Panc1 (cell line): ENCODE measurements around the gene NPHP4. TPM values are rescaled to one million over a fixed set of nuclear protein-coding genes. Genes with fewer than 3 reads are reported as not detected.

ENCODE experiments used
- ATAC-seq: fragments of 200-7000 bp; cut with Tn5 transposase; 2 replicates; pipeline ENCODE4 v1.9.1; 2020; ENCODE audit warnings: mild to moderate bottlenecking, moderate library complexity
- BruUV-seq: library from RNA; stranded (reverse); fragments of 400-500 nt; replicated peaks from 2 replicates; lab custom pipeline; 2021; lab: Mats Ljungman, UMichigan
- CTCF ChIA-PET: fragments of 300-600 bp; sonication (Branson Sonifier 250); formaldehyde crosslinking; loops from one replicate; lab custom pipeline; 2022; ENCODE audit warnings: antibody characterized with exemption; lab: Charles Lee
- POLR2A ChIA-PET: fragments of 300-600 bp; sonication (Branson Sonifier 250); formaldehyde crosslinking; loops from one replicate; lab custom pipeline; 2022; ENCODE audit warnings: antibody characterized with exemption; lab: Charles Lee
- DNase-seq: peaks from one replicate; pipeline ENCODE4 v3.0.0-alpha.2; 2010; ENCODE audit warnings: low read depth, low spot score
- H3K27ac ChIP-seq: 2 replicates; pipeline ENCODE4 v1.5.1; 2011; ENCODE audit warnings: mild to moderate bottlenecking, low read length, inconsistent platforms
- H3K27me3 ChIP-seq: fragments of 200-500 bp; sonication (Bioruptor generic); 2 replicates; pipeline ENCODE4 v1.6.0; 2014; ENCODE audit warnings: low read length, inconsistent platforms; ENCODE audit not compliant: control insufficient read depth, insufficient read depth
- H3K36me3 ChIP-seq: fragments of 200-500 bp; sonication (Bioruptor generic); 2 replicates; pipeline ENCODE4 v1.5.1; 2014; ENCODE audit warnings: inconsistent platforms, mild to moderate bottlenecking, low read length, moderate library complexity; ENCODE audit not compliant: control insufficient read depth, insufficient read depth
- H3K4me1 ChIP-seq: 2 replicates; pipeline ENCODE4 v1.5.1; 2011; ENCODE audit warnings: inconsistent platforms, mild to moderate bottlenecking, low read length, moderate library complexity; ENCODE audit not compliant: control insufficient read depth, insufficient read depth
- H3K4me3 ChIP-seq, 2 experiments: 2 replicates each; pipeline ENCODE4 v1.5.1; 2011 to 2012; ENCODE audit warnings: low read depth in 2 of 2, low read length in 2 of 2, mild to moderate bottlenecking in 2 of 2, inconsistent platforms in 1 of 2, moderate library complexity in 1 of 2
- H3K9me3 ChIP-seq: fragments of 200-500 bp; sonication (Bioruptor generic); 2 replicates; pipeline ENCODE4 v1.5.1; 2014; ENCODE audit warnings: low read depth, mild to moderate bottlenecking, inconsistent platforms, low read length, moderate library complexity; ENCODE audit not compliant: control insufficient read depth, insufficient read depth
- CTCF ChIP-seq: fragments of 450-650 bp; IDR thresholded peaks from 2 replicates; pipeline ENCODE4 v1.5.1; 2017; ENCODE audit warnings: mild to moderate bottlenecking
- POLR2AphosphoS5 ChIP-seq: IDR thresholded peaks from 2 replicates; pipeline ENCODE4 v1.6.1; 2012; ENCODE audit warnings: mild to moderate bottlenecking, low read depth, low read length, moderate library complexity
- SIN3A ChIP-seq: IDR thresholded peaks from 2 replicates; pipeline ENCODE4 v1.6.1; 2012; ENCODE audit warnings: low read depth, mild to moderate bottlenecking, low read length, moderate library complexity, borderline replicate concordance; ENCODE audit not compliant: insufficient read depth
- TCF7L2 ChIP-seq: IDR thresholded peaks from 2 replicates; pipeline ENCODE4 v1.6.1; 2011; ENCODE audit warnings: mild to moderate bottlenecking, low read depth, low read length, inconsistent platforms
- in situ Hi-C: cut with HindIII; loops from 2 replicates; pipeline ENCODE4 v1.10.0; 2016; ENCODE audit warnings: low sequenced_read_pairs, low pct_unique_long_range_greater_than_20kb
- intact Hi-C: fragments of 100-400 bp; cut with micrococcal nuclease; formaldehyde crosslinking; loops from one replicate; pipeline ENCODE4 v1.10.0; 2022; ENCODE audit not compliant: unreplicated experiment
- total RNA-seq: library from RNA; stranded (reverse); gene quantifications from one replicate; pipeline ENCODE4 v1.2.1, GENCODE V29; 2021; ENCODE audit not compliant: unreplicated experiment
- TF ChIP-seq, protein P1 (sequence below), 2 experiments: IDR thresholded peaks; 2 replicates each; pipeline ENCODE4 v1.6.1; 2011 to 2012; ENCODE audit warnings: low read depth in 2 of 2, control low read depth in 1 of 2, low read length in 1 of 2, mild to moderate bottlenecking in 1 of 2, moderate library complexity in 1 of 2; ENCODE audit not compliant: insufficient read depth in 1 of 2

NPHP4 gene
- total RNA-seq, 1 experiment from 2014 or later: 20.1 TPM

- BruUV-seq: no TSS peak
- Histone ChIP-seq H3K4me3 (no peak overlapping the region), H3K27ac (no peak overlapping the region), H3K27me3 (no peaks in the 10 kb centered on the region), H3K9me3 (no peaks in the 10 kb centered on the region), H3K36me3 (no peaks in the 10 kb centered on the region), H3K4me1 (peaks cover 16% of the 10 kb centered on the region)
- POLR2A ChIA-PET: no interaction called here
- intact Hi-C loops (no loop called here), in situ Hi-C loops (no loop called here)
- DNase-seq: no peak
- no peak for ATAC-seq
- CTCF ChIA-PET: no interaction called here
- TF ChIP-seq SIN3A (no peak), TCF7L2 (no peak), POLR2AphosphoS5 (no peak)
Observed at GRCh38 chr1:5989731-5990271, 2.4 kb downstream of the NPHP4 start.

GRCh38 chr1:5989286-5989605, 3.0 kb downstream of the NPHP4 start:
- BruUV-seq: no TSS peak
- no peak for TF ChIP-seq TCF7L2
- TF ChIP-seq, protein P1, sequence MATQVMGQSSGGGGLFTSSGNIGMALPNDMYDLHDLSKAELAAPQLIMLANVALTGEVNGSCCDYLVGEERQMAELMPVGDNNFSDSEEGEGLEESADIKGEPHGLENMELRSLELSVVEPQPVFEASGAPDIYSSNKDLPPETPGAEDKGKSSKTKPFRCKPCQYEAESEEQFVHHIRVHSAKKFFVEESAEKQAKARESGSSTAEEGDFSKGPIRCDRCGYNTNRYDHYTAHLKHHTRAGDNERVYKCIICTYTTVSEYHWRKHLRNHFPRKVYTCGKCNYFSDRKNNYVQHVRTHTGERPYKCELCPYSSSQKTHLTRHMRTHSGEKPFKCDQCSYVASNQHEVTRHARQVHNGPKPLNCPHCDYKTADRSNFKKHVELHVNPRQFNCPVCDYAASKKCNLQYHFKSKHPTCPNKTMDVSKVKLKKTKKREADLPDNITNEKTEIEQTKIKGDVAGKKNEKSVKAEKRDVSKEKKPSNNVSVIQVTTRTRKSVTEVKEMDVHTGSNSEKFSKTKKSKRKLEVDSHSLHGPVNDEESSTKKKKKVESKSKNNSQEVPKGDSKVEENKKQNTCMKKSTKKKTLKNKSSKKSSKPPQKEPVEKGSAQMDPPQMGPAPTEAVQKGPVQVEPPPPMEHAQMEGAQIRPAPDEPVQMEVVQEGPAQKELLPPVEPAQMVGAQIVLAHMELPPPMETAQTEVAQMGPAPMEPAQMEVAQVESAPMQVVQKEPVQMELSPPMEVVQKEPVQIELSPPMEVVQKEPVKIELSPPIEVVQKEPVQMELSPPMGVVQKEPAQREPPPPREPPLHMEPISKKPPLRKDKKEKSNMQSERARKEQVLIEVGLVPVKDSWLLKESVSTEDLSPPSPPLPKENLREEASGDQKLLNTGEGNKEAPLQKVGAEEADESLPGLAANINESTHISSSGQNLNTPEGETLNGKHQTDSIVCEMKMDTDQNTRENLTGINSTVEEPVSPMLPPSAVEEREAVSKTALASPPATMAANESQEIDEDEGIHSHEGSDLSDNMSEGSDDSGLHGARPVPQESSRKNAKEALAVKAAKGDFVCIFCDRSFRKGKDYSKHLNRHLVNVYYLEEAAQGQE (IDR thresholded peaks at IDR 0.05; ENCODE audit: insufficient read depth in 1 of 2, low read depth in 2 of 2, low read length in 1 of 2): no peak
- no peak for TF ChIP-seq SIN3A
- TF ChIP-seq POLR2AphosphoS5: no peak
- no peak for TF ChIP-seq CTCF
- CTCF ChIA-PET: no interaction called here
- Histone ChIP-seq H3K36me3 (no peaks in the 10 kb centered on the region), H3K4me1 (peaks cover 16% of the 10 kb centered on the region), H3K27ac (no peak overlapping the region), H3K9me3 (no peaks in the 10 kb centered on the region), H3K4me3 (no peak overlapping the region), H3K27me3 (no peaks in the 10 kb centered on the region)
- ATAC-seq: no peak
- POLR2A ChIA-PET: no interaction called here
- no peak for DNase-seq
- in situ Hi-C loops: no loop called here
- intact Hi-C loops: no loop called here

- ATAC-seq (no peak), DNase-seq (no peak)
- Histone ChIP-seq H3K27me3 (no peaks in the 10 kb centered on the region), H3K4me1 (peaks cover 11% of the 10 kb centered on the region), H3K4me3 (no peak overlapping the region), H3K9me3 (no peaks in the 10 kb centered on the region), H3K36me3 (no peaks in the 10 kb centered on the region), H3K27ac (no peak overlapping the region)
- POLR2A ChIA-PET: no interaction called here
- BruUV-seq: no TSS peak
- TF ChIP-seq, protein P1 (IDR thresholded peaks at IDR 0.05; ENCODE audit: insufficient read depth in 1 of 2, low read depth in 2 of 2, low read length in 1 of 2): no peak
- TF ChIP-seq POLR2AphosphoS5: no peak
- no peak for TF ChIP-seq SIN3A
- TF ChIP-seq TCF7L2: no peak
- no peak for TF ChIP-seq CTCF
- in situ Hi-C loops (no loop called here), intact Hi-C loops (no loop called here)
- CTCF ChIA-PET: no interaction called here
Observed at GRCh38 chr1:5988596-5989285, 3.5 kb downstream of the NPHP4 start.
